NOMO-1 treated with dmso at 0.1 percent for 144 hours (cell line): ENCODE results near the gene NCOA3.

Experiments
- DNase-seq: peaks from one replicate; lab custom pipeline; 2025; ENCODE audit not compliant: unreplicated experiment; lab: John Stamatoyannopoulos, UW

The NCOA3 gene

GRCh38 chr20:47699818-47700217 lies 198.1 kb downstream of the NCOA3 start:
- DNase-seq, result no peak

GRCh38 chr20:47700327-47700726 lies 198.6 kb downstream of the NCOA3 start:
- no peak for DNase-seq

- DNase-seq, result no peak
Observed at GRCh38 chr20:47701612-47702011, 199.9 kb downstream of the NCOA3 start.

GRCh38 chr20:47703748-47704147 lies 202.1 kb downstream of the NCOA3 start:
- DNase-seq, result no peak

GRCh38 chr20:47704746-47705496 lies 203.2 kb downstream of the NCOA3 start:
- no peak for DNase-seq

GRCh38 chr20:47705497-47705856 lies 203.8 kb downstream of the NCOA3 start:
- DNase-seq, result no peak

GRCh38 chr20:47706345-47706744 lies 204.7 kb downstream of the NCOA3 start:
- DNase-seq, result no peak
